ENCODE results near the gene ARIH1.
"Not testable (repeated sequence)": the region's sequence is repeated elsewhere in the genome, so short reads cannot be mapped to it uniquely, and the experiment has no call there.

The ARIH1 gene, protein sequence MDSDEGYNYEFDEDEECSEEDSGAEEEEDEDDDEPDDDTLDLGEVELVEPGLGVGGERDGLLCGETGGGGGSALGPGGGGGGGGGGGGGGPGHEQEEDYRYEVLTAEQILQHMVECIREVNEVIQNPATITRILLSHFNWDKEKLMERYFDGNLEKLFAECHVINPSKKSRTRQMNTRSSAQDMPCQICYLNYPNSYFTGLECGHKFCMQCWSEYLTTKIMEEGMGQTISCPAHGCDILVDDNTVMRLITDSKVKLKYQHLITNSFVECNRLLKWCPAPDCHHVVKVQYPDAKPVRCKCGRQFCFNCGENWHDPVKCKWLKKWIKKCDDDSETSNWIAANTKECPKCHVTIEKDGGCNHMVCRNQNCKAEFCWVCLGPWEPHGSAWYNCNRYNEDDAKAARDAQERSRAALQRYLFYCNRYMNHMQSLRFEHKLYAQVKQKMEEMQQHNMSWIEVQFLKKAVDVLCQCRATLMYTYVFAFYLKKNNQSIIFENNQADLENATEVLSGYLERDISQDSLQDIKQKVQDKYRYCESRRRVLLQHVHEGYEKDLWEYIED

GRCh38 chr15:72473614-72474465 is at the start of gene ARIH1:
TSS of gene ARIH1 (plus strand) at chr15:72474330. CDS start at chr15:72474640, 310 bp downstream.
- Mint-ChIP-seq H3K27ac (peak within 1 kb of the TSS; percentile 96), H3K36me3 (peaks cover 8% of the 10 kb centered on the region), H3K4me3 (peak within 1 kb of the TSS; percentile 98), H3K27me3 (no peaks in the 10 kb centered on the region), H3K9me3 (no peaks in the 10 kb centered on the region), H3K4me1 (peaks cover 54% of the 10 kb centered on the region)

- no peaks in the 10 kb centered on the region for H3K4me1 Mint-ChIP-seq
- H3K27me3 Mint-ChIP-seq = no peaks in the 10 kb centered on the region
- H3K9me3 Mint-ChIP-seq = peaks cover 9% of the 10 kb centered on the region
- H3K36me3 Mint-ChIP-seq = peaks cover 3% of the 10 kb centered on the region
- H3K4me3 Mint-ChIP-seq = no peak overlapping the region
- H3K27ac Mint-ChIP-seq = no peak overlapping the region
Observed at GRCh38 chr15:72426753-72427152, 47.4 kb upstream of the ARIH1 start.

DNA sequence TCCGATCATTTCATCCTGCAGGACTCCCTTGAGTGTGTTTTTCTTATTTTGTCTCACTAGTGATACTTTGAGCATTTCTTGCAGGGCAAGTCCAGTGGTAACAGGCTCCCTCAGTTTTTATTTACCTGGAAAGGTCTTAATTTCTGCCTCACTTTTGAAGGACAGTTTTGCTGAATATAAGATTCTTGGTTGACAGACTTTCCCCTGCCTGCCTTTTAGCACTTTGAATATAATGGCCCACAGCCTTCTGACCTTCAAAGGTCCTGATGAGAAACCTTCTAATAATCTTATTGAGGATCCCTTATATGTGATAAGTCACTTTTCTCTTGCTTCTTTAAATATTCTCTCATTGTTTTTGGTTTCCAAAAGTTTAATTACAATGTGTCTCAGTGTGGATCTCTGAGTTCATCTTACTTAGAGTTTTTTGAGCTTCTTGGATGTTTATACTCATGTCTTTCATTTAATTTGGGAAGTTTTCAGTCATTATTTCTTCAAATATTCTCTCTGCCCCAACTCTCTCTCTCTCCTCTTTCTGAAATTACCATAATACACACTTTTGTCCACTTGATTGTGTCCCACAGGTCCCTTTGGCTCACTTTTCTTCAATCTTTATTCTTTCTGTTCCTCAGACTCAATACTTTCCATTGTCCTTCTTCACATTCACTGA is 36.3 kb upstream of the ARIH1 start:
- no peak overlapping the region for H3K4me3 Mint-ChIP-seq
- peaks cover 12% of the 10 kb centered on the region for H3K27me3 Mint-ChIP-seq
- peaks cover 12% of the 10 kb centered on the region for H3K36me3 Mint-ChIP-seq
- peaks cover 15% of the 10 kb centered on the region for H3K9me3 Mint-ChIP-seq
- peak overlapping the region; percentile 79 for H3K27ac Mint-ChIP-seq
- H3K4me1 Mint-ChIP-seq = no peaks in the 10 kb centered on the region

DNA sequence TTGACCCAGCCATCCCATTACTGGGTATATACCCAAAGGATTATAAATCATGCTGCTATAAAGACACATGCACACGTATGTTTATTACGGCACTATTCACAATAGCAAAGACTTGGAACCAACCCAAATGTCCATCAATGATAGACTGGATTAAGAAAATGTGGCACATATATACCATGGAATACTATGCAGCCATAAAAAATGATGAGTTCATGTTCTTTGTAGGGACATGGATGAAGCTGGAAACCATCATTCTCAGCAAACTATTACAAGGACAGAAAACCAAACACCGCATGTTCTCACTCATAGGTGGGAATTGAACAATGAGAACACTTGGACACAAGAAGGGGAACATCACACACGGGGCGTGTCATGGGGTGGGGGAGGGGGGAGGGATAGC is 31.3 kb upstream of the ARIH1 start:
- H3K27me3 Mint-ChIP-seq, H3K9me3 Mint-ChIP-seq, H3K4me1 Mint-ChIP-seq, H3K27ac Mint-ChIP-seq, H3K4me3 Mint-ChIP-seq, H3K36me3 Mint-ChIP-seq: not testable (repeated sequence)

GRCh38 chr15:72445426-72445825 is 28.7 kb upstream of the ARIH1 start:
- Mint-ChIP-seq H3K36me3 (peaks cover 3% of the 10 kb centered on the region), H3K27ac (no peak overlapping the region)

DNA sequence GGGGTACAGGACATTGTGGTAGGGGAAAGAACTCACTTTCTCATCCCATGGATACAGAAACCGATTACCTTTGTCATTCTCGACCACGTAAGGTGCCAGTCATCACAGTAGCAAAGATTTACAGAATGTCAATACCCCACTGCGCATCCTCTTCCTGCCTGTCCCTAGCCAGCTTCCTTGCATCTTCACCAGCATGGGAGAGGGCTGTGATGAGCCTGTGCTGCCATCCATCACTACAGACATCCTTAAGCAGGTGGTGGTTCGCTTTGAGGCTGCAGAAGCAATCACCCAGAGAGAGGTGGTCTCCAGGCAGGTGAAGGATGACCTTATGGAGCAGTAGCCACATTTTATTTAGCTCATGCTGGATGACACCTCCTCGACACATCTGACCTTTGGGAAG is 23.3 kb upstream of the ARIH1 start:
- Mint-ChIP-seq H3K27me3 (peaks cover 1% of the 10 kb centered on the region), H3K9me3 (no peaks in the 10 kb centered on the region), H3K4me3 (no peak overlapping the region), H3K4me1 (no peaks in the 10 kb centered on the region), H3K36me3 (no peaks in the 10 kb centered on the region), H3K27ac (no peak overlapping the region)

More at GRCh38 chr15:72445426-72445825, 28.7 kb upstream of the ARIH1 start:
- Mint-ChIP-seq H3K27me3 (peaks cover 5% of the 10 kb centered on the region), H3K9me3 (no peaks in the 10 kb centered on the region), H3K4me1 (no peaks in the 10 kb centered on the region), H3K4me3 (no peak overlapping the region)

GRCh38 chr15:72451224-72451623 is 22.9 kb upstream of the ARIH1 start:
- H3K9me3 Mint-ChIP-seq = no peaks in the 10 kb centered on the region
- no peak overlapping the region for H3K4me3 Mint-ChIP-seq
- no peaks in the 10 kb centered on the region for H3K27me3 Mint-ChIP-seq
- H3K27ac Mint-ChIP-seq = no peak overlapping the region
- H3K4me1 Mint-ChIP-seq = no peaks in the 10 kb centered on the region
- peaks cover under 1% of the 10 kb centered on the region for H3K36me3 Mint-ChIP-seq

DNA sequence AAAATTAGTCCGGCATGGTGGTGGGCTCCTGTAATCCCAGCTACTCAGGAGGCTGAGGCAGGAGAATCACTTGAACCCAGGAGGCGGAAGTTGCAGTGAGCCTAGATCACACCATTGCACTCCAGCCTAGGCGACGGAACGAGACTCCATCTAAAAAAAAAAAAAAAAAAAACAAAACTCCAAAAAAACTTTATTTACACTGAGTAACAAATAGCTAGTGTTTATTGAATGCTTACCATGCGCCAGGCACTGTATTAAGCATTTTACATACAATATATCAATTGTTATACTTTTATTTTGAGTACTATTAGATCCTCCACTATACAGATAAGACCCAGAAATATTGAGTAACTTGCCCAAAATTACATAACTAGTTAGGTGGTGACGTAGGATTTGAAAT is 17.4 kb upstream of the ARIH1 start:
- Mint-ChIP-seq H3K27me3 (no peaks in the 10 kb centered on the region), H3K27ac (no peak overlapping the region), H3K4me1 (peaks cover 6% of the 10 kb centered on the region), H3K4me3 (no peak overlapping the region), H3K36me3 (peaks cover 2% of the 10 kb centered on the region), H3K9me3 (no peaks in the 10 kb centered on the region)

DNA sequence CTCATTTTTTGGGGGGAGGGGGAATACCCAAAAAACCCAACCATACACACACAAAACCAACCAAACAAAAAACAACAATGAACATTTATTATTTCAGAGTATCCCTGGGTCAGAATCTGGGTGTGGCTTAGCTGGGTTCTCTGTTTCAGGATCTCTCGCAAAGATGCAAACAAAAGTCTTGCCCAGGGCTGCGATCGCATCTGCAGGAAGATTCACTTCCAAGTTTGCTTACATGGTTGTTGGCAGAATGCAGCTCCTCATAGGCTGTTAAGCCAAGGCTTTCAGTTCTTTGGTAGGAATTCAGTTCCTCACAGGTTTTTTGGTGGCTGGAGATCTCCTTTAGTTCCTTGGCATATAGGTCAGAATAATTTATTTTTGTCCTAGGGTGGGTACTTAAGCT is 13.7 kb upstream of the ARIH1 start:
- H3K4me1 Mint-ChIP-seq = peaks cover 14% of the 10 kb centered on the region
- no peak overlapping the region for H3K27ac Mint-ChIP-seq
- H3K4me3 Mint-ChIP-seq = no peak overlapping the region
- H3K27me3 Mint-ChIP-seq = no peaks in the 10 kb centered on the region
- no peaks in the 10 kb centered on the region for H3K9me3 Mint-ChIP-seq
- H3K36me3 Mint-ChIP-seq = peaks cover 2% of the 10 kb centered on the region

- Mint-ChIP-seq H3K4me3 (no peak overlapping the region), H3K27ac (peak overlapping the region; percentile 47), H3K36me3 (no peaks in the 10 kb centered on the region), H3K9me3 (no peaks in the 10 kb centered on the region), H3K4me1 (peaks cover 14% of the 10 kb centered on the region), H3K27me3 (no peaks in the 10 kb centered on the region)
Observed at GRCh38 chr15:72463702-72464101, 10.4 kb upstream of the ARIH1 start.

DNA sequence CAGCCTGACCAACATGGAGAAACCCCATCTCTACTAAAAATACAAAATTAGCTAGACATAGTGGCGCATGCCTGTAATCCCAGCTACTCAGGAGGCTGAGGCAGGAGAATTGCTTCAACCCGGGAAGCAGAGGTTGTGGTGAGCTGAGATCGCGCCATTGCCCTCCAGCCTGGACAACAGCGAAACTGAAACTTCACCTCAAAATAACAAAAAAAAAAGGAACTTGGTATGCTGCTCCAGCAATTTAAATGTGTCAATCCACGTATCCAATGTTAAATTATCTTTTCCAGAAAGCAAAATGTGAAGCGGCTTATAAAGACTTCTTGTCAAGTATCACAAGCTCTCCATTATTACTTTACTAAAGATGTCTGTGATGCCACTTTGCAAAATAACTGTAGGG is 9.9 kb upstream of the ARIH1 start:
- Mint-ChIP-seq H3K36me3 (no peaks in the 10 kb centered on the region), H3K4me3 (no peak overlapping the region), H3K27me3 (no peaks in the 10 kb centered on the region)

GRCh38 chr15:72468103-72468502 is 6.0 kb upstream of the ARIH1 start:
- peaks cover 19% of the 10 kb centered on the region for H3K4me1 Mint-ChIP-seq
- no peaks in the 10 kb centered on the region for H3K27me3 Mint-ChIP-seq
- no peaks in the 10 kb centered on the region for H3K9me3 Mint-ChIP-seq
- no peaks in the 10 kb centered on the region for H3K36me3 Mint-ChIP-seq
- H3K27ac Mint-ChIP-seq = no peak overlapping the region
- H3K4me3 Mint-ChIP-seq = no peak overlapping the region

More for the DNA sequence above, 9.9 kb upstream of the ARIH1 start:
- H3K9me3 Mint-ChIP-seq = no peaks in the 10 kb centered on the region
- H3K4me1 Mint-ChIP-seq = peaks cover 14% of the 10 kb centered on the region
- H3K27ac Mint-ChIP-seq = no peak overlapping the region

DNA sequence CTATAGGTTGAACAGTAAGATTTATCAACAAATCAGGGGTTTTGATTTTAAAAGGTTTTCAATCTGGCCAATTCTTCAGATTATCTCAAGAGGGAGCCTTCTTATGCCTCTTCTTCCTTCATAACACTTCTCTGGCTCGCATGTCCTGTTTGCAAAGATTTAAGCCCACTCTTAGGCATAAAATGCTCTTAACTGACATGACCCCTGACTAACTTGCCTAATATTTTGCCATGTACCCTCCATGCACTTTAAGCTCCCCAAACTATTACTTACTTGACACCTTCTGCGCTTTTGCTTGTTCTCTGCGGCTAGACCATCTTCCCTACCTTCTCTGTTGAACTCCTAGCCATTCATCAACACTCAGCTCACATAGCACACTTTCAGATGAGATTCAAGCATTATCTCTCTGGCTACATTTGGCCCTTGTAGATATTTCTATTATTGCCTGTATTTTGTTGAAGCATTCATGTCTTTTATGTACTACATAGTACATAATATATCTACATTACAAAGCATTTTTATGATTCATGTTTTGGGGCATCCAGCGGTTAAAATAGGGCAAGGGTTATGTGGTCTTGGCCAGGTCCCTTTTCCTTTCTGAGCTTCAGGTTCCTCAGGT is 1.0 kb upstream of the ARIH1 start:
- Mint-ChIP-seq H3K27me3 (no peaks in the 10 kb centered on the region), H3K36me3 (peaks cover 8% of the 10 kb centered on the region), H3K9me3 (no peaks in the 10 kb centered on the region), H3K4me1 (peaks cover 46% of the 10 kb centered on the region), H3K4me3 (peak overlapping the region; percentile 98), H3K27ac (peak overlapping the region; percentile 93)

GRCh38 chr15:72474466-72474911 is 359 bp downstream of the ARIH1 start:
- Mint-ChIP-seq H3K9me3 (no peaks in the 10 kb centered on the region), H3K36me3 (peaks cover 11% of the 10 kb centered on the region), H3K27ac (peak overlapping the region; percentile 96), H3K27me3 (no peaks in the 10 kb centered on the region), H3K4me1 (peaks cover 60% of the 10 kb centered on the region), H3K4me3 (peak overlapping the region; percentile 98)
